CD14-positive monocyte (primary cell): ENCODE data around the gene SLK. TPM values are rescaled to one million over a fixed set of nuclear protein-coding genes. Genes with fewer than 3 reads are reported as not detected.
A peak's percentile ranks its signal among the peaks of the same experiment; 100 is the strongest.

Source experiments
- DNase-seq, 3 donors: peaks; one replicate each; pipeline ENCODE4 v3.0.0-alpha.2; 2011 to 2022
- H2AFZ ChIP-seq: 2 replicates; pipeline ENCODE4 v1.6.0; 2012; ENCODE audit warnings: mild to moderate bottlenecking, low read depth, low read length, inconsistent platforms; ENCODE audit not compliant: insufficient read depth, poor library complexity, severe bottlenecking
- H3K27ac ChIP-seq, 2 donors: 1 replicate in 1 of 2; 2 replicates in 1 of 2; pipeline ENCODE4 v1.5.1; 2012 to 2013; ENCODE audit warnings: low read length in 2 of 2, control low read depth in 1 of 2, inconsistent platforms in 1 of 2, low read depth in 1 of 2, mild to moderate bottlenecking in 1 of 2
- H3K27me3 ChIP-seq, 2 donors: one replicate each; pipeline versions ENCODE4 v1.6.0 to v1.6.1; 2011 to 2013; ENCODE audit warnings: low read length in 2 of 2; ENCODE audit not compliant: control insufficient read depth in 2 of 2, insufficient read depth in 2 of 2
- H3K36me3 ChIP-seq, 2 donors: replicated peaks in 1 of 2; 1 replicate in 1 of 2; 2 replicates in 1 of 2; pipeline versions ENCODE4 v1.5.1 to v1.6.1; 2012 to 2013; ENCODE audit warnings: low read length in 2 of 2, control low read depth in 1 of 2, inconsistent platforms in 1 of 2, mild to moderate bottlenecking in 1 of 2; ENCODE audit not compliant: insufficient read depth in 2 of 2, control insufficient read depth in 1 of 2
- H3K4me1 ChIP-seq, 2 donors: 1 replicate in 1 of 2; 2 replicates in 1 of 2; pipeline versions ENCODE4 v1.5.1 to v1.6.1; 2012 to 2013; ENCODE audit warnings: low read length in 2 of 2, control low read depth in 1 of 2, inconsistent platforms in 1 of 2, mild to moderate bottlenecking in 1 of 2, moderate library complexity in 1 of 2; ENCODE audit not compliant: insufficient read depth in 2 of 2, control insufficient read depth in 1 of 2
- H3K4me2 ChIP-seq: replicated peaks from 2 replicates; pipeline ENCODE3; 2012; ENCODE audit warnings: low read length, moderate library complexity, mild to moderate bottlenecking; ENCODE audit not compliant: poor library complexity, severe bottlenecking; ENCODE audit errors: extremely low read depth
- H3K4me3 ChIP-seq, 3 experiments: fragments of 200-600 bp in 1 of 3; sonication (generic) in 1 of 3; replicated peaks in 1 of 3; 1 replicate in 2 of 3; 2 replicates in 1 of 3; pipeline ENCODE4 v1.5.1; 2011 to 2013; ENCODE audit warnings: low read length in 3 of 3, mild to moderate bottlenecking in 3 of 3, control low read depth in 2 of 3, low read depth in 2 of 3, inconsistent platforms in 1 of 3, moderate library complexity in 1 of 3
- H3K79me2 ChIP-seq: 2 replicates; pipeline ENCODE4 v1.6.0; 2012; ENCODE audit warnings: mild to moderate bottlenecking, control low read depth, inconsistent platforms, low read length, moderate library complexity; ENCODE audit not compliant: insufficient read depth
- H3K9ac ChIP-seq: 2 replicates; pipeline ENCODE4 v1.6.0; 2017; ENCODE audit warnings: low read length, mild to moderate bottlenecking; ENCODE audit not compliant: insufficient read depth, poor library complexity, severe bottlenecking
- H3K9me3 ChIP-seq, 2 donors: replicated peaks in 1 of 2; 1 replicate in 1 of 2; 2 replicates in 1 of 2; pipeline versions ENCODE4 v1.5.1 to v1.6.1; 2012 to 2013; ENCODE audit warnings: low read length in 2 of 2, control low read depth in 1 of 2; ENCODE audit not compliant: control insufficient read depth in 1 of 2, insufficient read depth in 1 of 2
- H4K20me1 ChIP-seq: 2 replicates; pipeline ENCODE4 v1.6.0; 2012; ENCODE audit warnings: mild to moderate bottlenecking, low read length, control low read depth, moderate library complexity; ENCODE audit not compliant: insufficient read depth
- H3K27ac Mint-ChIP-seq, 7 donors: one replicate each; pipeline ENCODE4 v1.8.0; 2020; ENCODE audit warnings: mild to moderate bottlenecking in 7 of 7, mixed read lengths in 7 of 7, moderate library complexity in 6 of 7, inconsistent platforms in 2 of 7
- H3K27me3 Mint-ChIP-seq, 3 donors: one replicate each; pipeline ENCODE4 v1.8.0; 2021 to 2022; ENCODE audit warnings: low read depth in 3 of 3, mild to moderate bottlenecking in 3 of 3, mixed read lengths in 3 of 3, moderate library complexity in 3 of 3, inconsistent platforms in 1 of 3
- H3K36me3 Mint-ChIP-seq, 2 donors: one replicate each; pipeline ENCODE4 v1.8.0; 2020; ENCODE audit warnings: mixed read lengths in 2 of 2, inconsistent platforms in 1 of 2, mild to moderate bottlenecking in 1 of 2
- H3K4me1 Mint-ChIP-seq: one replicate; pipeline ENCODE4 v1.8.0; 2020; ENCODE audit warnings: mild to moderate bottlenecking, mixed read lengths
- H3K4me3 Mint-ChIP-seq, 2 donors: one replicate each; pipeline ENCODE4 v1.8.0; 2020; ENCODE audit warnings: mild to moderate bottlenecking in 2 of 2, mixed read lengths in 2 of 2, moderate library complexity in 1 of 2
- H3K9me3 Mint-ChIP-seq, 7 donors: one replicate each; pipeline ENCODE4 v1.8.0; 2020 to 2022; ENCODE audit warnings: mixed read lengths in 7 of 7, mild to moderate bottlenecking in 6 of 7, moderate library complexity in 6 of 7, inconsistent platforms in 2 of 7
- WGBS: methylation state at CpG from one replicate; pipeline ENCODE4 v1.1.5; 2013; ENCODE audit warnings: missing lambda C conversion rate; ENCODE audit not compliant: insufficient coverage; 5-methylcytosine and 5-hydroxymethylcytosine counted together
- intact Hi-C, 2 donors: fragments of 100-400 bp; cut with micrococcal nuclease; formaldehyde crosslinking; loops; one replicate each; pipeline versions ENCODE4 v1.15.0 to v1.15.1; 2023
- polyA plus RNA-seq, 3 donors: library from polyadenylated mRNA; depleted of rRNA in 1 of 3; unstranded in 2 of 3; stranded (reverse) in 1 of 3; fragments of 300-500 nt in 2 of 3; fragments of >200 nt in 1 of 3; fragmentation: Illumina TruSeq in 2 of 3; gene quantifications; 1 replicate in 2 of 3; 2 replicates in 1 of 3; pipeline ENCODE4 v1.2.3, GENCODE V29; 2012 to 2021
- TF ChIP-seq, protein P1 (sequence below): fragments of 200-600 bp; IDR thresholded peaks from one replicate; pipeline ENCODE4 v1.8.0; 2022; ENCODE audit warnings: antibody characterized with exemption, mild to moderate bottlenecking

SLK gene
- polyA plus RNA-seq, 3 donors: 2.9 to 6.5 (median 4.4) TPM

- H3K4me1 ChIP-seq: peaks cover 0 to 8% of the 10 kb centered on the region in 2 donors
- no peak for DNase-seq
- H3K4me3 ChIP-seq: no peak overlapping the region
- Mint-ChIP-seq H3K27ac (peak overlapping the region in 4 of 7 donors; percentile 4 to 66 (median 40)), H3K4me3 (no peak overlapping the region), H3K9me3 (no peaks in the 10 kb centered on the region), H3K36me3 (peaks cover 36 to 48% of the 10 kb centered on the region in 2 donors), H3K27me3 (no peaks in the 10 kb centered on the region), H3K4me1 (peaks cover 14% of the 10 kb centered on the region)
- TF ChIP-seq, protein P1, sequence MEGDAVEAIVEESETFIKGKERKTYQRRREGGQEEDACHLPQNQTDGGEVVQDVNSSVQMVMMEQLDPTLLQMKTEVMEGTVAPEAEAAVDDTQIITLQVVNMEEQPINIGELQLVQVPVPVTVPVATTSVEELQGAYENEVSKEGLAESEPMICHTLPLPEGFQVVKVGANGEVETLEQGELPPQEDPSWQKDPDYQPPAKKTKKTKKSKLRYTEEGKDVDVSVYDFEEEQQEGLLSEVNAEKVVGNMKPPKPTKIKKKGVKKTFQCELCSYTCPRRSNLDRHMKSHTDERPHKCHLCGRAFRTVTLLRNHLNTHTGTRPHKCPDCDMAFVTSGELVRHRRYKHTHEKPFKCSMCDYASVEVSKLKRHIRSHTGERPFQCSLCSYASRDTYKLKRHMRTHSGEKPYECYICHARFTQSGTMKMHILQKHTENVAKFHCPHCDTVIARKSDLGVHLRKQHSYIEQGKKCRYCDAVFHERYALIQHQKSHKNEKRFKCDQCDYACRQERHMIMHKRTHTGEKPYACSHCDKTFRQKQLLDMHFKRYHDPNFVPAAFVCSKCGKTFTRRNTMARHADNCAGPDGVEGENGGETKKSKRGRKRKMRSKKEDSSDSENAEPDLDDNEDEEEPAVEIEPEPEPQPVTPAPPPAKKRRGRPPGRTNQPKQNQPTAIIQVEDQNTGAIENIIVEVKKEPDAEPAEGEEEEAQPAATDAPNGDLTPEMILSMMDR: no peak
- H2AFZ ChIP-seq: no peak overlapping the region
- H3K79me2 ChIP-seq: no peaks in the 10 kb centered on the region
- no peaks in the 10 kb centered on the region for H4K20me1 ChIP-seq
- H3K9me3 ChIP-seq: no peaks in the 10 kb centered on the region
- no peak overlapping the region for H3K9ac ChIP-seq
- no CpG with 5 or more reads among the region's 2 CpGs for WGBS
- no peak overlapping the region for H3K27ac ChIP-seq
- no peak overlapping the region for H3K4me2 ChIP-seq
- intact Hi-C loops: no loop called here
- H3K36me3 ChIP-seq: peaks cover 23 to 58% of the 10 kb centered on the region in 2 donors
- H3K27me3 ChIP-seq: no peaks in the 10 kb centered on the region
These were observed 64.7 kb downstream of the SLK start for GRCh38 chr10:104031631-104032030.

DNA sequence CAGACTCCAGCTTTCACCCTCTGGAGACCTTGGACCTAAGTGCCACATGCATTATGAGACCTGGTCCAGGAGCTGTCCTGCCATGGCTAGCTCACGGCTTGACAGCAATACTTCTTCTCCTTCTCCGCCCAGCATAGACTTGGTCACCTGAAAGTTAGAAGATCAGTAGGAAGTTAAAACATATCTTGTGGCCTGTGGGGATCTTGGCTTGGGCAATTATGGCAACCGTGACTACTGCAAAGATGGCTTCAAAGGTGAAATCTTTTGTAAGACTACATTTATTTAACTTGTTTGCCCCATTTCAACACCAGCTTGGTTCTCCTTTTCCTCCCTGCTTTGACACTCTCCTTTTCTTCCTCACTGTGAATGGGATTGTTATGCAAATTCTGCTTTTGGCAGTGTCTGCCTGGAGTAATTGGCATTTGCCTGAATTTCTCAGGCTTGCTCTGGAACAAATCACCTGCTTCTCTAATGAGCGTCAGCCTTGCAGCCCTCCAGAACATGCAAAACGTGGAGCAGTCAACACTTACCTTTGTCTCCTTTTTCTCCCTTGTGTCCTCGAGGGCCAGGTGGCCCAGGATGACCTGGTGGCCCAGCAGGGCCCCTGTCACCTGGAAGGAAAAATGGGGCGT lies 65.3 kb downstream of the SLK start:
- Histone ChIP-seq H3K27ac (no peak overlapping the region), H2AFZ (no peak overlapping the region), H3K4me3 (no peak overlapping the region), H4K20me1 (no peaks in the 10 kb centered on the region), H3K79me2 (no peaks in the 10 kb centered on the region), H3K27me3 (no peaks in the 10 kb centered on the region), H3K9ac (no peak overlapping the region), H3K36me3 (peaks cover 19 to 53% of the 10 kb centered on the region in 2 donors), H3K4me1 (peaks cover 0 to 8% of the 10 kb centered on the region in 2 donors), H3K9me3 (no peaks in the 10 kb centered on the region), H3K4me2 (no peak overlapping the region)
- no peaks in the 10 kb centered on the region for H3K9me3 Mint-ChIP-seq
- peaks cover 0 to 3% (median under 1%) of the 10 kb centered on the region in 3 donors for H3K27me3 Mint-ChIP-seq
- H3K27ac Mint-ChIP-seq: peak overlapping the region in 4 of 7 donors; percentile 12 to 66 (median 23)
- intact Hi-C loops: no loop called here
- WGBS: 86% methylated on average over 5 of the region's 7 CpGs
- no peak overlapping the region for H3K4me3 Mint-ChIP-seq
- H3K36me3 Mint-ChIP-seq: peaks cover 33 to 48% of the 10 kb centered on the region in 2 donors
- DNase-seq: peak in 1 of 3 donors; percentile 3
- TF ChIP-seq, protein P1: no peak
- H3K4me1 Mint-ChIP-seq: peaks cover 14% of the 10 kb centered on the region
